Vagina (tissue), 2 donors: ENCODE data around the gene FAM181A. TPM values are rescaled to one million over a fixed set of nuclear protein-coding genes. Genes with fewer than 3 reads are reported as not detected.

ENCODE experiments used
- DNase-seq, 2 donors: peaks; one replicate each; pipeline ENCODE4 v3.0.0-alpha.2; 2017; ENCODE audit errors: extremely low spot score in 2 of 2
- H3K27ac ChIP-seq: fragments of 200-600 bp; sonication (generic); one replicate; pipeline ENCODE4 v1.5.1; 2019
- H3K27me3 ChIP-seq: fragments of 200-600 bp; sonication (generic); one replicate; pipeline ENCODE4 v1.5.1; 2019
- H3K36me3 ChIP-seq, 2 donors: fragments of 200-600 bp; sonication (generic); one replicate each; pipeline ENCODE4 v1.5.1; 2017 to 2019
- H3K4me1 ChIP-seq: fragments of 200-600 bp; sonication (generic); one replicate; pipeline ENCODE4 v1.5.1; 2019
- H3K4me3 ChIP-seq, 2 donors: fragments of 200-600 bp; sonication (generic); 1 replicate in 1 of 2; 2 replicates in 1 of 2; pipeline ENCODE4 v1.5.1; 2016 to 2019
- H3K9me3 ChIP-seq: fragments of 200-600 bp; sonication (generic); one replicate; pipeline ENCODE4 v1.5.1; 2019
- CTCF ChIP-seq, 3 experiments: fragments of 450-650 bp in 2 of 3; fragments of 200-600 bp in 1 of 3; sonication (generic) in 1 of 3; IDR thresholded peaks; one replicate each; pipeline ENCODE4 v1.5.1; 2017 to 2019; ENCODE audit warnings: antibody characterized with exemption in 3 of 3, mild to moderate bottlenecking in 2 of 3, moderate library complexity in 2 of 3
- POLR2A ChIP-seq, 2 donors: fragments of 450-650 bp; IDR thresholded peaks; one replicate each; pipeline ENCODE4 v1.6.1; 2017; ENCODE audit warnings: antibody characterized with exemption in 2 of 2, mild to moderate bottlenecking in 2 of 2, moderate library complexity in 2 of 2
- POLR2AphosphoS5 ChIP-seq, 2 donors: sonication (generic); formaldehyde crosslinking; IDR thresholded peaks; one replicate each; pipeline ENCODE4 v1.9.0; 2017; ENCODE audit warnings: antibody characterized with exemption in 2 of 2, mild to moderate bottlenecking in 2 of 2, low read depth in 1 of 2; ENCODE audit not compliant: insufficient read depth in 1 of 2
- intact Hi-C: fragments of 100-400 bp; cut with DNase I; formaldehyde crosslinking; loops from one replicate; pipeline ENCODE4 v1.15.1; 2023
- total RNA-seq: library from RNA; depleted of rRNA; stranded (reverse); fragments of >200 nt; gene quantifications from one replicate; pipeline ENCODE4 v1.2.3, GENCODE V29; 2016

The FAM181A gene
- total RNA-seq, 1 donor from 2014 or later: not detected

- intact Hi-C loops: no loop called here
- no peaks in the 10 kb centered on the region for H3K4me1 ChIP-seq
Measured at GRCh38 chr14:93923626-93924025, 3.5 kb upstream of the FAM181A start.

GRCh38 chr14:93924592-93925355 is 2.4 kb upstream of the FAM181A start:
- Histone ChIP-seq H3K27me3 (no peaks in the 10 kb centered on the region), H3K9me3 (no peaks in the 10 kb centered on the region), H3K4me1 (no peaks in the 10 kb centered on the region), H3K36me3 (no peaks in the 10 kb centered on the region), H3K4me3 (no peak overlapping the region), H3K27ac (no peak overlapping the region)
- intact Hi-C loops: no loop called here
- DNase-seq: no peak
- TF ChIP-seq POLR2A (IDR thresholded peaks at IDR 0.05) (no peak), CTCF (IDR thresholded peaks at IDR 0.05) (no peak), POLR2AphosphoS5 (IDR thresholded peaks at IDR 0.05; ENCODE audit: insufficient read depth in 1 of 2, low read depth in 1 of 2) (no peak)

More at GRCh38 chr14:93923626-93924025, 3.5 kb upstream of the FAM181A start:
- H3K9me3 ChIP-seq: no peaks in the 10 kb centered on the region
- no peak overlapping the region for H3K4me3 ChIP-seq
- H3K27me3 ChIP-seq: no peaks in the 10 kb centered on the region
- H3K36me3 ChIP-seq: no peaks in the 10 kb centered on the region
- H3K27ac ChIP-seq: no peak overlapping the region
- TF ChIP-seq POLR2A (IDR thresholded peaks at IDR 0.05) (no peak), CTCF (IDR thresholded peaks at IDR 0.05) (no peak), POLR2AphosphoS5 (IDR thresholded peaks at IDR 0.05; ENCODE audit: insufficient read depth in 1 of 2, low read depth in 1 of 2) (no peak)
- no peak for DNase-seq

- no peaks in the 10 kb centered on the region for H3K36me3 ChIP-seq
- no peak for DNase-seq
- TF ChIP-seq POLR2AphosphoS5 (IDR thresholded peaks at IDR 0.05; ENCODE audit: insufficient read depth in 1 of 2, low read depth in 1 of 2) (no peak), POLR2A (IDR thresholded peaks at IDR 0.05) (no peak), CTCF (IDR thresholded peaks at IDR 0.05) (no peak)
- no peaks in the 10 kb centered on the region for H3K27me3 ChIP-seq
- no peak overlapping the region for H3K4me3 ChIP-seq
- no peak overlapping the region for H3K27ac ChIP-seq
- H3K9me3 ChIP-seq: no peaks in the 10 kb centered on the region
- no peaks in the 10 kb centered on the region for H3K4me1 ChIP-seq
- intact Hi-C loops: no loop called here
Measured at GRCh38 chr14:93925374-93925895, 1.7 kb upstream of the FAM181A start.

- Histone ChIP-seq H3K9me3 (no peaks in the 10 kb centered on the region), H3K27ac (no peak overlapping the region), H3K36me3 (no peaks in the 10 kb centered on the region), H3K4me1 (no peaks in the 10 kb centered on the region), H3K4me3 (no peak overlapping the region), H3K27me3 (no peaks in the 10 kb centered on the region)
- intact Hi-C loops: no loop called here
- DNase-seq: no peak
- TF ChIP-seq CTCF (IDR thresholded peaks at IDR 0.05) (no peak), POLR2A (IDR thresholded peaks at IDR 0.05) (no peak), POLR2AphosphoS5 (IDR thresholded peaks at IDR 0.05; ENCODE audit: insufficient read depth in 1 of 2, low read depth in 1 of 2) (no peak)
Measured at GRCh38 chr14:93926245-93926872, 785 bp upstream of the FAM181A start.

GRCh38 chr14:93927800-93928145 is 629 bp downstream of the FAM181A start:
- Histone ChIP-seq H3K36me3 (no peaks in the 10 kb centered on the region), H3K9me3 (no peaks in the 10 kb centered on the region), H3K27ac (no peak overlapping the region), H3K4me3 (no peak overlapping the region), H3K4me1 (no peaks in the 10 kb centered on the region), H3K27me3 (no peaks in the 10 kb centered on the region)
- DNase-seq: no peak
- intact Hi-C loops: no loop called here
- TF ChIP-seq CTCF (IDR thresholded peaks at IDR 0.05) (no peak), POLR2AphosphoS5 (IDR thresholded peaks at IDR 0.05; ENCODE audit: insufficient read depth in 1 of 2, low read depth in 1 of 2) (no peak), POLR2A (IDR thresholded peaks at IDR 0.05) (no peak)
